RPMI8226 (cell line): Measurements from ENCODE around the gene FUT8.
"Not testable (repeated sequence)": the region's sequence is repeated elsewhere in the genome, so short reads cannot be mapped to it uniquely, and the experiment has no call there.

Experiments
- DNase-seq: peaks from one replicate; pipeline ENCODE4 v3.0.0-alpha.2; 2015

FUT8 gene

GRCh38 chr14:65456247-65456646 is 43.7 kb downstream of the FUT8 start:
- DNase-seq, result no peak

DNA sequence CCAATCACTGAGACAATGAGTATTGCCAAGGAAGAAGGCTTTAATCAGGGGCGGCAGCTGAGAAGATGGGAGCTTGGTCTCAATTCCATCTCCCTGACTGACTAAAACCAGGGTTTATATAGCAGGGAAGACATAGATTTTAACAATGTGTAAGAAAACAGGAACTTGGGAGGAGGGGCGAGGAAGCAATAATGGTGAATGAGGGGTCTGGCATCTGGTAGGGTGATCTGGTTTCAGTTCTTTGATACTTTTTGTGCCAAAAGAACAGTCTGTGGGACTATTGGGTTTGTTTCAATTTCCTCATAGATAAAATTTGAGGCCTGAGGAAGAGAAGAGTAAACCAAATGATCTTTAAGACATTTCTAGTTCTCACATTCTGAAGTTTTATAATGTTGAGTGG is 49.2 kb downstream of the FUT8 start:
- DNase-seq, result no peak

DNA sequence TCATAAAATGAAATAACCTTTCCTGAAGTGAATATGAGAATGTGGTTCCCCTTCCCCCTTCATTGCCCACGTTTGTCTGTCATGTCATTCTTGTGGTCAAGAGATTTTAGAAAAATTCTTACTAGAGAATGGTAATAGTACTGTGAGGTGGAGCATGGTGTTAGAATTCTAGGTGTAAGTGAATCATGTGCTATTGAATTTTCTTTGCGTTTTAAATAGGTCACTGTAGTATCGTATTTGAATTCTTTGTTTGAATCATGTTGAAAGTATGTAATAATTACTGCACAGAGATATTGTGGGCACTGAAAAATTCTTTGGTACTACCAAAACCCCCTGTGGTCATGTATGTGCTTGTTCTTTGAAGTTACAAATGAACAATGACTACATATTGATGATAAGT is 49.9 kb downstream of the FUT8 start:
- DNase-seq, result no peak

DNA sequence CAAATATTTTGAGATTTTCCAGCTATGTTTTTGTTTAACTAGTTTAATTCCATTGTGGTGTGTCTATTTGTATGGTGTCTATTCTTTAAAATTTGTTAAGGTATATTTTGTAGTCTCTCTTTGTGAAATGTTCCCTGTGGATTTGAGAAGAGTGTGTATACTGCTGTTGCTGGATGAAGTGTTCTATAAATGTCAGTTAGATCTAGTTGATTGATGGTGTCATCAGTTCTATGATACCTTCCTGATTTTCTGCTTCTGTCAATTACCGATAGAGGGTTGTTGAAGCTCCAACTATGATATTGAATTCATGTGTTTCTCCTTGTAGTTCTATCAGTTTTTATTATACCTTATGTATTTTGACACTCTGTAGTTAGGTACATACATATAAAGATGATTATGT is 53.1 kb downstream of the FUT8 start:
- no peak for DNase-seq

GRCh38 chr14:65467926-65468325 is 55.4 kb downstream of the FUT8 start:
- DNase-seq, result not testable (repeated sequence)

GRCh38 chr14:65469903-65470302 is 57.4 kb downstream of the FUT8 start:
- DNase-seq, result no peak

DNA sequence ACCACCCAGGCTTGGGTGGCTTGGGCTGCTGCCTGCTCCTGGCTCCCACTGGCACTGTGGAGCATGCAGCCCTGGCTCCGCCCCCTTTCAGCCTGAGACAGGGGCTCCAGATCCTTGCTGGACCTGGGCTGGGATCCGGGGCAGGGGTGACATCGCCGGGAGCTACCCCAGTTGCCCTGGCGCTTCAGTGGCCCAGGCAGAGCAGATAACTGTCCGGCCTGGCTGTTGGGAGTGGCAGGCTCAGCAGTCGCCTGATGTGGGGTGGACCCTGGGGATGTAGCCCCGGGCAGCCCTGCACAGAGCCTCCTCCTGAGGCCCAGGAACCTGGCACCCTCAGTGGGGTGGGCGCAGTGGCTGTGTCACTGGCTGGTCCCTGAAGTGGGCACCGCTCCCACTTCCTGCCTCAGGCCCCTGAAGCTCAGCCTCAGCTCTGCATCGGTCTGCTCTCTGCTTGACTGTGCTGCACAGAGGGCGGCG is 57.9 kb downstream of the FUT8 start:
- no peak for DNase-seq

- no peak for DNase-seq
Measured at GRCh38 chr14:65471038-65471878, 58.7 kb downstream of the FUT8 start.

DNA sequence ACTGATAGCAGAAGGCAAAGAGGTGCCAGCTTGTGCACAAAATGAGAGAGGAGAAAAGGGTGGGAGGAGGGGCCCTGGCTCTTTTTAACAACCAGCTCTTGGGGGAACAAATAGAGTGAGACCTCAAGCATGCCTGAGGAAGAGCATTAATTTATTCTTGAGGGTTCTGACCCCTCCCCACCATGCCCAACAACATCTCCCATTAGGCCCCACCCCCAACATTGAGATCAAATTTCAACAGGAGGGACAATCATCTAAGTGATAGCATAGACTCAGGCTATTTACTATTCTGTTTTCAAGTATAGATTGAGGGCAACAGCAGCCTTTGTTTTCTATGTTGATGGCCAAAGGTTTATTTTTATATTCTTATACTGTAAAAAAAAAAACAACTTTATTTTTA is 59.7 kb downstream of the FUT8 start:
- DNase-seq, result no peak

DNA sequence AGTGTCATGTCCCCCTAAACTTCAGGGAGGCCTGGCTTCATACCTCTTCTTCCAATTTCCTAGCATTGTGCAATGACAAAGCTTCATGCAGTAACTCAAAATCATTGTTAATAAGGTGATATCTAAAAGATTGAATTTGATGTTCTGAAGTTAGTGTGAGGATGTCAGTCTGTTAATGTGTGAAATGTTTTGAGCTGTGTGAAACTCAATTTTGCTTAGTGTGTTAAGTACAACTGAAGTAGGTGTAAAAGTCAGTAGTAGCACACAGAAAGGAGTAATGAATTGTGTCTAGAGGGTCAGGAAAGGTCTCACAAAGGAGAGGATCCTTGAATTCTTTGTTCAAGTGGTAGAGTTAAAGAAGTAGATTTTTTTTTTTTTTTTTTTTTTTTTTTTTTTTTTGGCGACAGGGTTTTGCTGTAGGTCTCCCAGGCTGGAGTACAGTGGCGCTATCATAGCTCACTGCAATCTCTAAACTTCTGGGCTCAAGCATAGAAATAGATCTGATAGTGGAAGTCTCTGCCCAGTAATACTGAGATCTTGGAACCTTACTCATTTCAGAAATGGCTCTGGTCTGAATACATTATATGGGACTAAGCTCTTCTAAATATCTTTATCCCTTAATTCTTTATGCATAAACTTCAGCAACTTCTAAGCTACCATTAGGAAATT is 63.9 kb downstream of the FUT8 start:
- no peak for DNase-seq

- DNase-seq, result no peak
Measured at GRCh38 chr14:65476942-65477318, 64.4 kb downstream of the FUT8 start.

- no peak for DNase-seq
Measured at GRCh38 chr14:65478017-65478416, 65.5 kb downstream of the FUT8 start.

- no peak for DNase-seq
Measured at GRCh38 chr14:65478596-65478995, 66.1 kb downstream of the FUT8 start.

GRCh38 chr14:65479386-65479785 is 66.9 kb downstream of the FUT8 start:
- no peak for DNase-seq

DNA sequence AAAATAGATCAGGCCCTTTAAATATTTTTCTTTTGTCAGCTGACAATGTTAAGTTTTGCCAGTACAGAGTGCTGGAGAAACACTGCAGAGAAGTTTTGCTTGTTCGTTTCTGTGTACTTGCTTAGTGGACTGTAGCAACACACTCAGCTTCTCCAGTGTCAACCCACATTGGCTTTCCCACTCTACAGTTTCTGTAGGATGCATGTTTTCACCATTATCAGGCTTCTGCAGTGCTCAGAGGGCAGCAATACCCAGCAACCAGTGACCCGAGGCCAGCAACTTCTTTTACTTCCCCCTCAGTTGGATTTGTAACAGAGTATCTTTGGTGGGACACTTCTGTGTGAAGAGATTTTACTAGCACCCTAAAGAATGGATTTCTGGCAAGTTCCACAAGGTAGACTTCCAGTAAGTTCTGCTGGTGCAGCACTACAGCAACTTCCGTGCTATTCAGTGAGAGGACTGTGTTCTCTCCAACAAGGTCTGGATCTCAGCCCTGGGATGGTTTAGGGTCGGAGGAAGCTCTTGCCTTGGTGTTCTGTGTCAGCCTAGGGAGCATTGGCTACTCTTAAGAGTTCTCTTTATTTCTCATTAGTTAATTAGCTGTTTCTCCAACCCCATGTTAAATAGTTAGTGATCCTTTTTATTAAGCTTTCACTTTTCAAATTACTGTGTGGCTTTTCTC is 70.4 kb downstream of the FUT8 start:
- DNase-seq, result no peak

DNA sequence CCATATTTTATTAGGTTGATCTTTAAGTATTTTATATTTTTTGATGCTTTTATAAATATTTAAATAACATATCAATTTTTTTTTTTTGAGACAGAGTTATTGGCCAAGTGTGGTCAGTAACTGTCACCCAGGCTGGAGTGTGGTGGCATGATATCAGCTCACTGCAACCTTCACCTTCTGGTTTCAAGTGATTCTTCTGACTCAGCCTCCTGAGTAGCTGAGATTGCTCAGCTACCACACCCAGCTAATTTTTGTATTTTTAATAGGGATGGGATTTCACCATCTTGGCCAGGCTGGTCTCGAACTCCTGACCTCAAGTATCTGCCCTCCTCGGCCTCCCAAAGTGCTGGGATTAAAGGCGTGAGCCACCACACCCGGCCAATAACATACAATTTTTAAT is 71.1 kb downstream of the FUT8 start:
- DNase-seq, result no peak

GRCh38 chr14:65485516-65485915 is 73.0 kb downstream of the FUT8 start:
- no peak for DNase-seq

DNA sequence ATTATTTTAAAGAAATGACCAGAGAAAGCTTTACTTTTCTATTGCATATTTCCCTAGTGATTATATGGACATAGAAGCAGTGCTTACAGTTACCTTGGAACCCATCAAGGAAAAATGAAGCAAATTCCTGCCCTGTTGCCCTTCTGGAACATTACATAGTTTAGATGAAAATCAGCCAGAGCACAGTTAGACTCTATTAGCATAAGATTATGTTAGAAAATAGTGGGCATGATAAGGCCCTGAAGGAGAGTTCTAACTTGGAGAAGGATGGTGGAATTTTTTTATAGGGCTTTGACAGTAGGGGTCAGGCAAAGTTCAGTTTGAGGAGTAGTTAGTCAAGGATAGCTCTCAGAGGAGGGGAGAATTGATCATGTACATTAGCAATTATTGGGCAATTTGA is 74.3 kb downstream of the FUT8 start:
- DNase-seq, result no peak

DNA sequence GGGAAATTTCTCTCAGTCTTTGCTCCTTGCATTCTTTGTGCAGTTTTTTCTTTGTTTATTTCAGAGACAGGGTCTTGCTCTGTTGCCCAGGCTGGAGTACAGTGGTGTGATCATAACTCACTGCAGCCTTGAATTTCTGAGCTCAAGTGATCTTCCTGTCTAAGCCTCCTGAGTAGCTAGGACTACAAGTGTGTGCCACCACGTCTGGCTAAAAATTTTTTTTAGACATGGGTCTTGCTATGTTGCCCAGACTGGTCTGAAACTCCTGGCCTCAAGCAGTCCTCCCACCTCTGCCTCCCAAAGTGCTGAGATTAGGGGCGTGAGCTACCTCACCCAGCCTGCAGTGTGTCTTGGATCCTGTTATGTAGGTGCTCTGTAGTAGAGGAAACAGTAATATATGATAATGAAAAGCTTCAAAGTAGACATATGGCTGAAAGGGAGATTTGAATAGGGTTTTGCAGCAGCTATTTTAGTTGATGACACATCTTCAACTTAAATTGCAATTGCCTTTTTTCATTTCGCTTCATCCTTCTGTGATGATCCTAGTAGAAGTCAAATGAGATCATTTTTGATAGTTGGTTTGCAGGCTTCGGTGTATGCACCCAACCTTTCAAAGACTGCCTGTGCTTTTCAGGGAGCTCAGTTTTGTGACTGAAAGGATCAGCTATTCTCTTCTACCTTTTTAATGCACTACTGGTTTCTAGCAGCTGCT is 75.4 kb downstream of the FUT8 start:
- no peak for DNase-seq

GRCh38 chr14:65491274-65491673 is 78.7 kb downstream of the FUT8 start:
- DNase-seq, result no peak

GRCh38 chr14:65492266-65492665 is 79.7 kb downstream of the FUT8 start:
- no peak for DNase-seq

GRCh38 chr14:65495196-65495595 is 82.7 kb downstream of the FUT8 start:
- no peak for DNase-seq
